ENCODE measurements around the gene HTT.
"Not testable (repeated sequence)": the region's sequence is repeated elsewhere in the genome, so short reads cannot be mapped to it uniquely, and the experiment has no call there.

The HTT gene

GRCh38 chr4:3115637-3116270, 41.3 kb downstream of the HTT start:
- DNase-seq (ENCODE audit: insufficient read length, low spot score) (no peak), FAIRE-seq (no peak)

GRCh38 chr4:3116955-3117354, 42.5 kb downstream of the HTT start:
- no peak for DNase-seq (ENCODE audit: insufficient read length, low spot score)
- FAIRE-seq, result no peak

GRCh38 chr4:3118312-3118711, 43.8 kb downstream of the HTT start:
- DNase-seq (ENCODE audit: insufficient read length, low spot score) (no peak), FAIRE-seq (no peak)

GRCh38 chr4:3119464-3119863, 45.0 kb downstream of the HTT start:
- FAIRE-seq (no peak), DNase-seq (ENCODE audit: insufficient read length, low spot score) (no peak)

- DNase-seq (ENCODE audit: insufficient read length, low spot score) (no peak), FAIRE-seq (no peak)
These were observed 46.6 kb downstream of the HTT start for GRCh38 chr4:3121110-3121509.

- no peak for DNase-seq (ENCODE audit: insufficient read length, low spot score)
- FAIRE-seq, result no peak
These were observed 47.1 kb downstream of the HTT start for GRCh38 chr4:3121596-3121995.

GRCh38 chr4:3122081-3122563, 47.6 kb downstream of the HTT start:
- FAIRE-seq, result no peak
- DNase-seq (ENCODE audit: insufficient read length, low spot score), result no peak

GRCh38 chr4:3123181-3123671, 48.7 kb downstream of the HTT start:
- DNase-seq (ENCODE audit: insufficient read length, low spot score), result no peak
- no peak for FAIRE-seq

- DNase-seq (ENCODE audit: insufficient read length, low spot score), result no peak
- FAIRE-seq, result no peak
These were observed 49.7 kb downstream of the HTT start for GRCh38 chr4:3124070-3124767.

- no peak for FAIRE-seq
These were observed 52.6 kb downstream of the HTT start for GRCh38 chr4:3127112-3127511.

GRCh38 chr4:3128058-3128457, 53.6 kb downstream of the HTT start:
- no peak for DNase-seq (ENCODE audit: insufficient read length, low spot score)
- FAIRE-seq, result no peak

More at GRCh38 chr4:3127112-3127511, 52.6 kb downstream of the HTT start:
- DNase-seq (ENCODE audit: insufficient read length, low spot score), result no peak

- FAIRE-seq, result no peak
- DNase-seq (ENCODE audit: insufficient read length, low spot score), result no peak
These were observed 54.5 kb downstream of the HTT start for GRCh38 chr4:3128976-3129375.

GRCh38 chr4:3130201-3130600, 55.7 kb downstream of the HTT start:
- no peak for DNase-seq (ENCODE audit: insufficient read length, low spot score)
- no peak for FAIRE-seq

- DNase-seq (ENCODE audit: insufficient read length, low spot score) (no peak), FAIRE-seq (no peak)
These were observed 56.3 kb downstream of the HTT start for GRCh38 chr4:3130826-3131225.

GRCh38 chr4:3134201-3134600, 59.7 kb downstream of the HTT start:
- no peak for DNase-seq (ENCODE audit: insufficient read length, low spot score)
- FAIRE-seq, result no peak

GRCh38 chr4:3135155-3136011, 60.9 kb downstream of the HTT start:
- no peak for FAIRE-seq

GRCh38 chr4:3136454-3136853, 62.0 kb downstream of the HTT start:
- no peak for DNase-seq (ENCODE audit: insufficient read length, low spot score)
- no peak for FAIRE-seq

More at GRCh38 chr4:3135155-3136011, 60.9 kb downstream of the HTT start:
- DNase-seq (ENCODE audit: insufficient read length, low spot score), result no peak

GRCh38 chr4:3137908-3138307, 63.4 kb downstream of the HTT start:
- FAIRE-seq (no peak), DNase-seq (ENCODE audit: insufficient read length, low spot score) (no peak)

- FAIRE-seq (no peak), DNase-seq (ENCODE audit: insufficient read length, low spot score) (no peak)
These were observed 70.9 kb downstream of the HTT start for GRCh38 chr4:3145234-3145924.

- DNase-seq (ENCODE audit: insufficient read length, low spot score) (no peak), FAIRE-seq (no peak)
These were observed 74.4 kb downstream of the HTT start for GRCh38 chr4:3148926-3149325.

- DNase-seq (ENCODE audit: insufficient read length, low spot score); FAIRE-seq: not testable (repeated sequence)
These were observed 76.8 kb downstream of the HTT start for GRCh38 chr4:3151238-3151637.

Data from GM19239 (cell line).